ENCODE results near the gene LCT.

LCT gene

GRCh38 chr2:135853401-135853800 is 16.4 kb upstream of the LCT start:
- DNase-seq (ENCODE audit: low read depth, low spot score) = no peak
- Histone ChIP-seq H3K36me3 (ENCODE audit: control insufficient read depth, insufficient read depth, low read length) (peaks cover 21% of the 10 kb centered on the region; the same call in 1 of the 2 replicates), H3K4me3 (ENCODE audit: low read length) (no peak overlapping the region), H3K27ac (ENCODE audit: low read length) (no peak overlapping the region), H3K9me3 (ENCODE audit: control insufficient read depth, insufficient read depth, low read length) (no peaks in the 10 kb centered on the region), H3K27me3 (ENCODE audit: control insufficient read depth, insufficient read depth, low read length) (no peaks in the 10 kb centered on the region), H3K4me1 (ENCODE audit: control insufficient read depth, insufficient read depth, low read length) (no peaks in the 10 kb centered on the region)

- Histone ChIP-seq H3K36me3 (ENCODE audit: control insufficient read depth, insufficient read depth, low read length) (peaks cover 23% of the 10 kb centered on the region; the same call in 1 of the 2 replicates), H3K27me3 (ENCODE audit: control insufficient read depth, insufficient read depth, low read length) (no peaks in the 10 kb centered on the region), H3K9me3 (ENCODE audit: control insufficient read depth, insufficient read depth, low read length) (no peaks in the 10 kb centered on the region), H3K4me1 (ENCODE audit: control insufficient read depth, insufficient read depth, low read length) (no peaks in the 10 kb centered on the region), H3K27ac (ENCODE audit: low read length) (no peak overlapping the region), H3K4me3 (ENCODE audit: low read length) (no peak overlapping the region)
- no peak for DNase-seq (ENCODE audit: low read depth, low spot score)
Observed at GRCh38 chr2:135851858-135852257, 14.9 kb upstream of the LCT start.

- peaks cover 20% of the 10 kb centered on the region; the same call in 1 of the 2 replicates for H3K36me3 ChIP-seq (ENCODE audit: control insufficient read depth, insufficient read depth, low read length)
Observed at GRCh38 chr2:135850892-135851668, 14.1 kb upstream of the LCT start.

GRCh38 chr2:135849087-135849486 is 12.1 kb upstream of the LCT start:
- no peak for DNase-seq (ENCODE audit: low read depth, low spot score)
- WGBS (ENCODE audit: insufficient coverage, insufficient read length) = no CpG with 5 or more reads among the region's 3 CpGs
- peaks cover 22% of the 10 kb centered on the region; the same call in 1 of the 2 replicates for H3K36me3 ChIP-seq (ENCODE audit: control insufficient read depth, insufficient read depth, low read length)
- H3K9me3 ChIP-seq (ENCODE audit: control insufficient read depth, insufficient read depth, low read length) = no peaks in the 10 kb centered on the region
- H3K4me1 ChIP-seq (ENCODE audit: control insufficient read depth, insufficient read depth, low read length) = no peaks in the 10 kb centered on the region
- H3K27ac ChIP-seq (ENCODE audit: low read length) = no peak overlapping the region
- H3K27me3 ChIP-seq (ENCODE audit: control insufficient read depth, insufficient read depth, low read length) = no peaks in the 10 kb centered on the region
- no peak overlapping the region for H3K4me3 ChIP-seq (ENCODE audit: low read length)

More at GRCh38 chr2:135850892-135851668, 14.1 kb upstream of the LCT start:
- no peaks in the 10 kb centered on the region for H3K4me1 ChIP-seq (ENCODE audit: control insufficient read depth, insufficient read depth, low read length)
- no peak overlapping the region for H3K27ac ChIP-seq (ENCODE audit: low read length)
- WGBS (ENCODE audit: insufficient coverage, insufficient read length) = no CpG with 5 or more reads among the region's 17 CpGs
- no peaks in the 10 kb centered on the region for H3K9me3 ChIP-seq (ENCODE audit: control insufficient read depth, insufficient read depth, low read length)
- no peak overlapping the region for H3K4me3 ChIP-seq (ENCODE audit: low read length)
- no peaks in the 10 kb centered on the region for H3K27me3 ChIP-seq (ENCODE audit: control insufficient read depth, insufficient read depth, low read length)
- no peak for DNase-seq (ENCODE audit: low read depth, low spot score)

GRCh38 chr2:135845997-135846396 is 9.0 kb upstream of the LCT start:
- Histone ChIP-seq H3K27ac (ENCODE audit: low read length) (no peak overlapping the region), H3K27me3 (ENCODE audit: control insufficient read depth, insufficient read depth, low read length) (no peaks in the 10 kb centered on the region), H3K4me3 (ENCODE audit: low read length) (no peak overlapping the region), H3K4me1 (ENCODE audit: control insufficient read depth, insufficient read depth, low read length) (no peaks in the 10 kb centered on the region), H3K9me3 (ENCODE audit: control insufficient read depth, insufficient read depth, low read length) (no peaks in the 10 kb centered on the region), H3K36me3 (ENCODE audit: control insufficient read depth, insufficient read depth, low read length) (peaks cover 26% of the 10 kb centered on the region; the same call in 1 of the 2 replicates)
- WGBS (ENCODE audit: insufficient coverage, insufficient read length) = no CpG with 5 or more reads among the region's 5 CpGs
- no peak for DNase-seq (ENCODE audit: low read depth, low spot score)

GRCh38 chr2:135845257-135845656 is 8.3 kb upstream of the LCT start:
- H3K27me3 ChIP-seq (ENCODE audit: control insufficient read depth, insufficient read depth, low read length) = no peaks in the 10 kb centered on the region
- no peak for DNase-seq (ENCODE audit: low read depth, low spot score)
- H3K27ac ChIP-seq (ENCODE audit: low read length) = no peak overlapping the region
- H3K36me3 ChIP-seq (ENCODE audit: control insufficient read depth, insufficient read depth, low read length) = peaks cover 24% of the 10 kb centered on the region; the same call in 1 of the 2 replicates
- no CpG with 5 or more reads among the region's 3 CpGs for WGBS (ENCODE audit: insufficient coverage, insufficient read length)
- no peak overlapping the region for H3K4me3 ChIP-seq (ENCODE audit: low read length)
- no peaks in the 10 kb centered on the region for H3K9me3 ChIP-seq (ENCODE audit: control insufficient read depth, insufficient read depth, low read length)
- no peaks in the 10 kb centered on the region for H3K4me1 ChIP-seq (ENCODE audit: control insufficient read depth, insufficient read depth, low read length)

GRCh38 chr2:135844301-135844895 is 7.4 kb upstream of the LCT start:
- no peaks in the 10 kb centered on the region for H3K4me1 ChIP-seq (ENCODE audit: control insufficient read depth, insufficient read depth, low read length)
- H3K36me3 ChIP-seq (ENCODE audit: control insufficient read depth, insufficient read depth, low read length) = peaks cover 22% of the 10 kb centered on the region; the same call in 1 of the 2 replicates
- no peaks in the 10 kb centered on the region for H3K9me3 ChIP-seq (ENCODE audit: control insufficient read depth, insufficient read depth, low read length)
- no peak overlapping the region for H3K4me3 ChIP-seq (ENCODE audit: low read length)
- DNase-seq (ENCODE audit: low read depth, low spot score) = no peak
- WGBS (ENCODE audit: insufficient coverage, insufficient read length) = no CpG with 5 or more reads among the region's 12 CpGs
- no peaks in the 10 kb centered on the region for H3K27me3 ChIP-seq (ENCODE audit: control insufficient read depth, insufficient read depth, low read length)
- H3K27ac ChIP-seq (ENCODE audit: low read length) = no peak overlapping the region

- Histone ChIP-seq H3K4me3 (ENCODE audit: low read length) (no peak overlapping the region), H3K4me1 (ENCODE audit: control insufficient read depth, insufficient read depth, low read length) (no peaks in the 10 kb centered on the region), H3K9me3 (ENCODE audit: control insufficient read depth, insufficient read depth, low read length) (no peaks in the 10 kb centered on the region), H3K36me3 (ENCODE audit: control insufficient read depth, insufficient read depth, low read length) (peaks cover 20% of the 10 kb centered on the region; the same call in 1 of the 2 replicates), H3K27me3 (ENCODE audit: control insufficient read depth, insufficient read depth, low read length) (no peaks in the 10 kb centered on the region), H3K27ac (ENCODE audit: low read length) (no peak overlapping the region)
- no CpG with 5 or more reads among the region's 3 CpGs for WGBS (ENCODE audit: insufficient coverage, insufficient read length)
- no peak for DNase-seq (ENCODE audit: low read depth, low spot score)
Observed at GRCh38 chr2:135843671-135844070, 6.7 kb upstream of the LCT start.

- Histone ChIP-seq H3K4me3 (ENCODE audit: low read length) (no peak overlapping the region), H3K9me3 (ENCODE audit: control insufficient read depth, insufficient read depth, low read length) (no peaks in the 10 kb centered on the region), H3K36me3 (ENCODE audit: control insufficient read depth, insufficient read depth, low read length) (peaks cover 13% of the 10 kb centered on the region; the same call in 1 of the 2 replicates), H3K27ac (ENCODE audit: low read length) (no peak overlapping the region), H3K4me1 (ENCODE audit: control insufficient read depth, insufficient read depth, low read length) (no peaks in the 10 kb centered on the region), H3K27me3 (ENCODE audit: control insufficient read depth, insufficient read depth, low read length) (no peaks in the 10 kb centered on the region)
- DNase-seq (ENCODE audit: low read depth, low spot score) = no peak
- no CpG with 5 or more reads among the region's 2 CpGs for WGBS (ENCODE audit: insufficient coverage, insufficient read length)
Observed at GRCh38 chr2:135840601-135841000, 3.6 kb upstream of the LCT start.

GRCh38 chr2:135839713-135840112 is 2.7 kb upstream of the LCT start:
- Histone ChIP-seq H3K27ac (ENCODE audit: low read length) (no peak overlapping the region), H3K4me3 (ENCODE audit: low read length) (no peak overlapping the region), H3K36me3 (ENCODE audit: control insufficient read depth, insufficient read depth, low read length) (peaks cover 13% of the 10 kb centered on the region; the same call in 1 of the 2 replicates), H3K9me3 (ENCODE audit: control insufficient read depth, insufficient read depth, low read length) (no peaks in the 10 kb centered on the region), H3K4me1 (ENCODE audit: control insufficient read depth, insufficient read depth, low read length) (no peaks in the 10 kb centered on the region), H3K27me3 (ENCODE audit: control insufficient read depth, insufficient read depth, low read length) (no peaks in the 10 kb centered on the region)
- no peak for DNase-seq (ENCODE audit: low read depth, low spot score)
- WGBS (ENCODE audit: insufficient coverage, insufficient read length) = no CpG with 5 or more reads among the region's 2 CpGs
